Type B pancreatic cell (in vitro differentiated cells): ENCODE results near the gene P4HTM. TPM values are rescaled to one million over a fixed set of nuclear protein-coding genes. Genes with fewer than 3 reads are reported as not detected.

Source experiments
- DNase-seq: peaks from one replicate; pipeline ENCODE4 v3.0.0; 2021; ENCODE audit warnings: mixed read lengths; ENCODE audit not compliant: unreplicated experiment; ENCODE audit errors: extremely low spot score
- H3K27ac Mint-ChIP-seq: 2 replicates; pipeline ENCODE4 v1.8.0; 2021; ENCODE audit warnings: mild to moderate bottlenecking, mixed read lengths
- H3K27me3 Mint-ChIP-seq: 2 replicates; pipeline ENCODE4 v1.8.0; 2021; ENCODE audit warnings: mixed read lengths
- H3K36me3 Mint-ChIP-seq: 2 replicates; pipeline ENCODE4 v1.8.0; 2021; ENCODE audit warnings: mixed read lengths
- H3K4me1 Mint-ChIP-seq: one replicate; pipeline ENCODE4 v1.8.0; 2021; ENCODE audit warnings: mixed read lengths; ENCODE audit not compliant: unreplicated experiment
- H3K4me3 Mint-ChIP-seq: 2 replicates; pipeline ENCODE4 v1.8.0; 2021; ENCODE audit warnings: mild to moderate bottlenecking, mixed read lengths
- H3K9me3 Mint-ChIP-seq: 2 replicates; pipeline ENCODE4 v1.8.0; 2021; ENCODE audit warnings: mixed read lengths
- CTCF ChIP-seq: fragments of 200-600 bp; sonication (generic); conservative IDR thresholded peaks from 2 replicates; pipeline ENCODE4 v1.5.0; 2021; ENCODE audit warnings: antibody characterized with exemption, mild to moderate bottlenecking
- total RNA-seq: library from RNA; stranded (reverse); gene quantifications from 2 replicates; pipeline ENCODE4 v1.2.1, GENCODE V29; 2021; ENCODE audit warnings: low replicate concordance

P4HTM gene
- total RNA-seq, 1 donor from 2014 or later = 54.8 TPM

- TF ChIP-seq CTCF = no peak
- H3K4me3 Mint-ChIP-seq = peak overlapping the region; percentile 92
- DNase-seq = no peak
- peaks cover 4% of the 10 kb centered on the region for H3K4me1 Mint-ChIP-seq
- peaks cover 6% of the 10 kb centered on the region for H3K36me3 Mint-ChIP-seq
- no peaks in the 10 kb centered on the region for H3K9me3 Mint-ChIP-seq
- no peaks in the 10 kb centered on the region for H3K27me3 Mint-ChIP-seq
- peak overlapping the region; percentile 88 for H3K27ac Mint-ChIP-seq
Observed at GRCh38 chr3:49016414-49017228, 26.6 kb downstream of the P4HTM start.

GRCh38 chr3:49017229-49017970 lies 27.4 kb downstream of the P4HTM start:
- Mint-ChIP-seq H3K4me3 (peak overlapping the region; percentile 92), H3K27me3 (no peaks in the 10 kb centered on the region), H3K4me1 (peaks cover 4% of the 10 kb centered on the region), H3K27ac (peak overlapping the region; percentile 88), H3K36me3 (peaks cover 6% of the 10 kb centered on the region), H3K9me3 (no peaks in the 10 kb centered on the region)
- TF ChIP-seq CTCF = no peak
- no peak for DNase-seq

- Mint-ChIP-seq H3K27me3 (no peaks in the 10 kb centered on the region), H3K4me3 (peak within 1 kb of the TSS; percentile 96), H3K9me3 (no peaks in the 10 kb centered on the region), H3K27ac (peak within 1 kb of the TSS; percentile 94), H3K4me1 (peaks cover 8% of the 10 kb centered on the region), H3K36me3 (peaks cover 9% of the 10 kb centered on the region)
- no peak for DNase-seq
- TF ChIP-seq CTCF = no peak
Observed at GRCh38 chr3:49017971-49018706, 28.1 kb downstream of the P4HTM start, which contains the start of gene DALRD3. DALRD3 (minus strand) TSS chr3:49018580; CDS start chr3:49018564, 16 bp downstream.

GRCh38 chr3:49018707-49019006 lies 28.6 kb downstream of the P4HTM start:
- peaks cover 10% of the 10 kb centered on the region for H3K36me3 Mint-ChIP-seq
- no peaks in the 10 kb centered on the region for H3K27me3 Mint-ChIP-seq
- H3K4me1 Mint-ChIP-seq = peaks cover 11% of the 10 kb centered on the region
- no peak for DNase-seq
- peak overlapping the region; percentile 94 for H3K27ac Mint-ChIP-seq
- H3K4me3 Mint-ChIP-seq = peak overlapping the region; percentile 92
- no peak for TF ChIP-seq CTCF
- no peaks in the 10 kb centered on the region for H3K9me3 Mint-ChIP-seq

- peak overlapping the region; percentile 96 for H3K4me3 Mint-ChIP-seq
- peaks cover 8% of the 10 kb centered on the region for H3K36me3 Mint-ChIP-seq
- H3K27me3 Mint-ChIP-seq = no peaks in the 10 kb centered on the region
- peaks cover 11% of the 10 kb centered on the region for H3K4me1 Mint-ChIP-seq
- peak overlapping the region; percentile 87 for H3K27ac Mint-ChIP-seq
- no peak for TF ChIP-seq CTCF
- no peaks in the 10 kb centered on the region for H3K9me3 Mint-ChIP-seq
- no peak for DNase-seq
Observed at GRCh38 chr3:49019941-49020329, 29.9 kb downstream of the P4HTM start.
